C4-2B (cell line): ENCODE measurements around the gene XBP1.
A peak's percentile ranks its signal among the peaks of the same experiment; 100 is the strongest.

Experiments used
- CTCF ChIP-seq: fragments of 450-650 bp; conservative IDR thresholded peaks from 2 replicates; pipeline ENCODE4 v1.5.1; 2017; ENCODE audit warnings: mild to moderate bottlenecking
- ZFX ChIP-seq: fragments of 450-650 bp; IDR thresholded peaks from 2 replicates; pipeline ENCODE4 v1.6.1; 2017

- TF ChIP-seq CTCF (peak; percentile 86), ZFX (peak; percentile 98)
Measured at GRCh38 chr22:28772633-28773460, 27.5 kb downstream of the XBP1 start, which contains the start of gene CCDC117.
